ENCODE data around the gene ARPC1A.

DNA sequence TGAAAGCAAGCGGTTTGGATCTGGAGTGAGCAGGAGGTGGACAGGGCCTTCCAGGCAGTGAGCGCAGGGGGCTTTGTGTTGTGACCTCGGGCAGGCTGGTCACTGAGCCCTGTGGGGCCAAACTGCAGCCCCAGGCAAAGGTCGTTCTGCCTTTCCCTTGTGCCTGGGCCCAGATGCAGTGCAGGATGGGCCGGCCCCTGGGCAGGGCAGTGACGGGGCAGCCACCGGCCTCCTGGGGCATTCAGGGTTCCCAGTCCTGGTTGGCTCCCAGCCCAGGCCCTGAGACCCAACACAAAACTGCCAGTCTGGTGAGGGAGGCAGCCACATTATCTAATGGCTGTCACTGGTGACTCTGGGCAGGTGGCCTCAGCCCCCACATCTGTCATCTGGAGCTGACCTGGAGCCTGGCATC, 56.0 kb downstream of the ARPC1A start:
- TF ChIP-seq ZNF274 (IDR thresholded peaks at IDR 0.05; ENCODE audit: low read depth, low read length), result no peak
- TF ChIP-seq YY1 (IDR thresholded peaks at IDR 0.05; ENCODE audit: insufficient read depth, insufficient read length), result no peak
- no peak for TF ChIP-seq SUZ12 (IDR thresholded peaks at IDR 0.05; ENCODE audit: extremely low read depth, insufficient read depth, insufficient read length)
